Activated CD4-positive, CD25-positive, alpha-beta regulatory T cell treated with anti-CD3 and anti-CD28 coated beads, Interleukin-2, amount 50 U/mL, for 16 hours (primary cell): ENCODE measurements around the gene OR2F1.
"Not testable (repeated sequence)": the region's sequence is repeated elsewhere in the genome, so short reads cannot be mapped to it uniquely, and the experiment has no call there.

ENCODE experiments used
- DNase-seq: peaks from one replicate; pipeline ENCODE4 v3.0.0-alpha.2; 2020; ENCODE audit warnings: low read depth, low spot score

OR2F1 gene

GRCh38 chr7:144009361-144009760, 54.7 kb downstream of the OR2F1 start:
- no peak for DNase-seq

DNA sequence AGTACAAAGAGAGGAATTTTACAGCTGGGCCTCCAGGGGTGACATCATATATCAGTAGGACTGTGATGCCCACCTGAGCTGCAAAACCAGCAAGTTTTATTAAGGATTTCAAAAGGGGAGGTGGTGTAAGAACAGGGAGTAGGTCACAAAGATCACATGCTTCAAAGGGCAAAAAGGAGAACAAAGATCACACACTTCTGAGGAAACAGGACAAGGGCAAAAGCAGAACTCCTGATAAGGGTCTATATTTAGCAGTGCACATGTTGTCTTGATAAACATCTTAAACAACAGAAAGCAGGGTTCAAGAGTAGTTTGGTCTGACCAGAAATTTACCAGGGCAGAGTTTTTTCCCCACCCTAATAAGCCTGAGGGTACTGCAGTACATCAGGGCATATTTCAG, 55.4 kb downstream of the OR2F1 start:
- DNase-seq, result not testable (repeated sequence)

GRCh38 chr7:144010821-144011220, 56.2 kb downstream of the OR2F1 start:
- not testable (repeated sequence) for DNase-seq

DNA sequence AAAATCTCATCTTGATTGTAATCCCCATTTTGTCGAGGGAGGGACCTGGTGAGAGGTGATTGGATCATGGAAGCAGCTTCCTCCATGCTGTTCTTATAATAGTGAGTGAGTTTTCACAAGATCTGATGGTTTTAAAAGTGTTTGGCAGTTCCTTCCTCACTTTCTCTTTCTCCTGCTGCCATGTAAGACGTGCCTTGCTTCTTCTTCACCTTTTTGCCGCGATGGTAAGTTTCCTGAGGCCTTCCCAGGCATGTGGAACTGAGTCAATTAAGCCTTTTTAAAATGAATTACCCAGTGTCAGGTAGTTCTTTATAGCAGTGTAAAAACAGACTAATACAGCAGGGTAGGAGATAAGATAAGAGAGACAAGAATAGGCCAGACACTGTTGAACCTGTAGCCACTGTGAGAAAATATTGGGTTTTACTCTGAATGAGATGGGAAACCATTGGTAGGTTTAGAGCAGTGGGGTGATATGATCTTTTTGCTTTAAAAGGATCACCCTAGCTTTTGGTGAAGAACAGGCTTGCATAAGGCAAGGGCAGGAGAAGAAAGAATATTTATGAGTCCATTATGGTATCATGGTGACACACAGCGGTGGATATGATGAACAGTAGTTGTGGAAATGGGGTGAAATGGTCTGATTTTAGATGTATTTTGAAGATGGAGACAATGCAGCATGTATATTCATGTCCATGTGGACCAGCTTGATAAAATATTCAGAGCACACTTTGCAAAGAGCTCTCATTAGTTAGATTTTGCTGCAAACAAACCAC, 57.0 kb downstream of the OR2F1 start:
- DNase-seq, result no peak
